Measurements from ENCODE around the gene TMPRSS6.
A peak's percentile ranks its signal among the peaks of the same experiment; 100 is the strongest.

TMPRSS6 gene

DNA sequence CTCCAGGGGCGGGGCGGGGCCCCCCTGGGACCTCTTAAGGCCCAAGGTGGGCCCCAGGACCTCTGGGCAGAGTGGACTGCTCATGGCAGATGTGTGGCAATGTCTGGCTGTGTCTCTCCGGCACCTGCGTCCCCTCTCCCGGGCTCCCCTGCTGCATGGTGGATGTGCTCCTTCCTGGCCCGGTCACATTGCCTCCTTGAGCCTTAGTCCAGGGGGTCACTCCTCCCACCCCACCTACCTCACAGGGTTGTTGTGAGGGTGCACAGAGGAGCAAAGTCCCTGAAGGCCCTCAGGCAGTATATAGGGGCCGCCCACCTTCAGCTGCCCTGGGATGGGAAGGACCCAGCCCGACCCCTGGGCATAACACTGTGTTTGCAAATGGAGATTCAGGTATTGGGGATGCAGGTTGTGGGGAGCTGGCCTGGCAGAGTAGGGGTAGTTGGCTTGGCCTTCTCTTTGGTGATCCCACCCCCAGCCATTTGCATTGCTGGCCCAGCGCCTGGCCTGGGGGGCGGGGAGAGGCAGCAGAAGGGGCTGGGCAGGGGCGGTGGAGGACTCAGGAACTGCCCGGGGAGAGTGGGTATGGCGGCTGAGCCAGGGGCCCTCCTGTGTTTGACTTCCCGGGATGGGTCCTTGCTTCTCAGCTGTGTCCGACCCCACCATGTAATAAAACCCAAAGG is 46.7 kb downstream of the TMPRSS6 start:
- no peak for DNase-seq

GRCh38 chr22:37062376-37062675 is 47.2 kb downstream of the TMPRSS6 start:
- no peak for DNase-seq

GRCh38 chr22:37061611-37062375 is 47.7 kb downstream of the TMPRSS6 start:
- no peak for DNase-seq

- peak; percentile 30 for DNase-seq
Measured at GRCh38 chr22:37060801-37061610, 48.5 kb downstream of the TMPRSS6 start.

GRCh38 chr22:37059876-37060449 is 49.5 kb downstream of the TMPRSS6 start:
- no peak for DNase-seq

DNA sequence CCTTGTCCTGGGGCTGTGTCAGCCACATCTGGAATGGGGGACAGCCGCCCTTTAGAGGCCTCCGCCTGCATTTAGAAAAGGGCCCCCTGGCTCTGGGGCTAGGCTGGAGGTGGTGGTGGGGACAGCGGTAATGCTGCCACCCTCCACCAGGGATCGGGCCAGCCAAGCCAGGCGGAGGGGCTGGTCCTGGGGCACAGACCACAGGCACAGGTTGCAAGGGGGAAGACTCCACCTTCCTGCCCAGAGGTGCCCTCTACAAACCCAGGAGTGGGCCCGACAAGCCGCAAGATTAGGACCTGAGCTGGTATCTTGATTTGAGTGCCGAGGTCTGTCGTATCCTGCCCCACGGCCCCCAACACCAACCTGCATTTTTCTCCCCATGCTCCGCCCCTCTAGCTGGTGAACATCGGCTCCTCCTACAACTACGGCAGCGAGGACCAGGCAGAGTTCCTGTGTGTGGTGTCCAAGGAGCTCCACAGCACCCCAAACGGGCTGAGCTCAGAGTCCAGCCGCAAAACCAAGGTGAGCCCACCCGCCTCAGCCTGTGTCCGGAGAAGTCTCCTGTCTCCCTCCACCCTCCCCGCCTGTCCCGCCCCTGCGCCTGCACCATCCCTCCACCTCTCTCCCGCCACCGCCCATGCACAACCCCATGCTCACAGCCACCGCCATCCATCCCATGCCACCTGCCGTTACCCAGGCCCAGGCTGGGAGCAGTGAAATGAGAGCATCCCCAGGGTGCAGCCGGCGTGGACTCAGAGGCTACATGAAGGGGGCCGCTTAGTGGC is 50.4 kb downstream of the TMPRSS6 start:
- DNase-seq, result no peak

DNA sequence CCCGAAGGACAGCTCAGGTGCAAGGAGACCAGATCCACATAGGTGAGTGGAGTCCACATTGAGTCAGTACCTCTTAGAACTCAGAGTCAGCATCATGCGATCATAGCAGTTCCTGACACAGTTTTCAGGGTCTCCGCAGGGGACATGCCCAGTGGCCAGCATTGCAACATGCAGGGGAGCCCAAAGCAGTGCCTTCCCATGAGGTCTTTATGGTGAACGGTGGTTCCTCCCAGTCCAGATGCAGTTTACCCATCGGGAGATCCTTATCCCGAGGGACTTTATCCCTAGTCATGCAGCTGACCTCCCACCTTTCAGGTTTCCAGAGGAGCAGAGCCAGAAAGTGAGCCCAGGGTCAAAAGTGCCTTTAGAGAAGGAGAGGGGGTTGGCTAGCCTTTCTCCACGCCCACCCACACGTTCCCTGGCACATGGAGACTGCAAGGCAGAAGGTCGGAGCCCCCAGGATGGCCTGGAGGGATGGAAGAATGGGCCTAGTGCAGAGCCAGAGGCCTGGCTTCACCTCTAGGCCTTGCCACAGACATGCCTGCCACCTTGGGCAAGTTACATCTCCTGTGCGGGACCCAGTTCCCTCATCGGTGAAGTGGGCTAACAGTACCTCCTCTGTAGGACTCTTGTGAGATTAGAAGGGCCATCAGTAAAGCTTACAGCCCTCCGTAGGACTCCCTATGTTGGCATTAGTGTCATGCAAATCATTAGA is 51.6 kb downstream of the TMPRSS6 start:
- no peak for DNase-seq

- no peak for DNase-seq
Measured at GRCh38 chr22:37057226-37057625, 52.3 kb downstream of the TMPRSS6 start.

GRCh38 chr22:37056246-37056645 is 53.3 kb downstream of the TMPRSS6 start:
- no peak for DNase-seq

GRCh38 chr22:37054600-37055365 is 54.7 kb downstream of the TMPRSS6 start:
- no peak for DNase-seq

DNA sequence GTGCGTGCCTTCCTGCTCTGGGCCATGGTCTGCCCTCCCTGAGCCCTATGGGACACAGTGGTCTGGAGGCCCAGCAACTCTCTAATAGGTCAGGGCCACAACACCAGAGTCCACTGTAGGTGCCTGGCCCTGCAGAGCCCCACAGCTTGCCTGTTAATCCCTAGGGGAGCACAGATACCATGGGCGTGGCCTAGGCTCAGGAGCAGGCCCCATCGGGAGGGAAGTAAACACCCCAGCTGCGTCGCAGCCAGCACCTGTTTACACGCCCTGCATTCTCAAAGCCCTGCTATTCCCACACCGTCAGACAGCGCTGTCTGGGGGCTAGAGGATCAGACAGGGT is 55.5 kb downstream of the TMPRSS6 start:
- no peak for DNase-seq

DNA sequence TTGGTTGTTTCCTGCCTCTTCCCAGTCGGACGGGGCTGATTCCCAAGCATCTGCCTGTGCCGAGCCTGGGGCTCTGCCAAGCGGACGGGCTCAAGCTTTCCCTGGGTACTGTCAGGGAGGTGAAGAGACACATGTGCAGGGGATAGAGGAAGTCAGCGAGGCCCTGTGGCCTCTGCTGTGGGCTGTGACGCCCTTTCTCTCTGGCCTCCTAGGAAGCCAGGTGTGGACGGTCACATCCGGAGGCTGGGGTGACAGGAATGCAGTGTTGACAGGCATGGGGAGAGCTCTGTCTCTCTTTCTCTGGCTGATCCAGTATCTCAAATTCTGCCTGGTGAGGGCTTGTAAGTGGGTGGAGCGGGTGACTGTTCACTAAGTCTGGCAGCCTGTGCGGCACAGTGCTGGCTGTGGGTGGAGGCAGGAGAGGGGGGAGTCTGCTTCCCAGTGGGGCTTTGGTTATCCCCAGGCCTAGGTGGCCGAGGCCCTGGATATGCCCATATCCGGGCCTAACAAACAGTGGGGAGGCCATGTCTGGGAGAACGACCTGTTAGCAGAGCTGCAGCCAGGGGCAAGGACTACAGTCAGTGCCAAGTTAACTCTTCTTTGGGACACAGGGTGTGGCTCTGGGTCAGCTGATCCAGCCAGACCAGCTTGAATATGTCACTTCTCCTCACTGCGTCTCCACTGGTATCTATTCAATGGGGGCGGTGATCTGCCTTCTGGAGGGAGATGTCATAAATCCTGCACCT is 56.0 kb downstream of the TMPRSS6 start:
- no peak for DNase-seq

- no peak for DNase-seq
Measured at GRCh38 chr22:37052386-37053309, 56.9 kb downstream of the TMPRSS6 start.

- no peak for DNase-seq
Measured at GRCh38 chr22:37051391-37052385, 57.8 kb downstream of the TMPRSS6 start, which contains the start of gene KCTD17. Gene KCTD17, plus strand, starts transcription at chr22:37051742. Its CDS starts 19 bp downstream, at chr22:37051761.

GRCh38 chr22:37050913-37051312 is 58.6 kb downstream of the TMPRSS6 start:
- DNase-seq, result no peak

DNA sequence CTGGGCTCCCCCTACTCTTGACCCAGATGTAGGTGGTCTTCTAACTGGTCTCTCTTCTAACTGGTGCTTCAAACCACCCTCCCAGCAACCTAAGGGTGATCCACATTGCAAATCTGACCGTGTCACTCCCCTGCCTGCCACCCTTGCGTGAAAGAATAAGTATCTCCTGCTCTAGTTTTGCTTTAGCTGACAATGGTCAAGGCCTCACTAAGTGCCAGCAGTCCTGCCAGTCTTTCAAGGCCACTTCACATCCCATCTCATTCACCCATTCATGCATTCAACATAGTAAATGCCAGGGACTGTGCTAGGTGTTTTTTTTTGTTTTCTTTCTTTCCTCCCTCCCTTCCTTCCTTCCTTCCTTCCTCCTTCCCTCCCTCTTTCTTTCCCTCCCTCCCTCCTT is 60.3 kb downstream of the TMPRSS6 start:
- no peak for DNase-seq

DNA sequence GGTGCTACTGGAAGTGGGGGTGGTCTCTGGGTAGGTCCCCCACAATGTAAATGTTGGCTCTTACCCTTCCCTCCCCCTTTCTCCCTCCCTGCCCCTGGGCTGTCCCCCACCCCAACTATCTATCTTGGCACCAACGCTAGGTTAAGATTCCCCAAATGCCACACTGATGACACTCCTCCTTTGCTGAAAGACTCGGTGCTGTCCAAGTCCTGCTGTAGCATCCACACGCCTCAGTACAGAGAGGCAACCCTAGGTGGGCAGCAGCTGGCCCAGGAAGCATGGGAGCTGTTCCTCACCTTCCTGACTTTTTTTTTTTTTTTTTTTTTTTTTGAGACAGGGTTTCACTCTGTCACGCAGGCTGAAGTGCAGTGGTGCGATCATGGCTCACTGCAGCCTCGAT is 61.4 kb downstream of the TMPRSS6 start:
- DNase-seq, result no peak

DNA sequence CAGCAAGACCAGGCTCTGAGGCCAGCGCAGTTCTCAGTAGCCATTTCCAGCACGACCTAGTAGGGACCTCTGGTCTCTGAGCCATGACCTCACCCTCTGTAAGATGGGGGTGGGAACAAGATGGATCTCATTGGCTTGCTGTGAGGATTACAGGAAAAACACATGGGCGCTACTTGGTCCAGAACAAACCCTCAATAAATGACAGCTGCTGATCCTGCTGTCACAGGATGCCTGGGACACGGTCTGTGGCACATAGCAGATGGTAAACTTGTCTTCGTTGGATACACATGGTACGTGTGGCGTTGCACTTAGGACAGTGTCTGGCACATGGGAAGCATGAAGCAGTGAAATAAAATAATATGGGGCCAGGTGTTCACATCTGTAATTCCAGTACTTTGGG is 62.5 kb downstream of the TMPRSS6 start:
- no peak for DNase-seq
